MM.1S (cell line): ENCODE data around the gene GRAMD2A.

Experiments
- DNase-seq: peaks from one replicate; pipeline ENCODE4 v3.0.0-alpha.2; 2015
- H2AFZ ChIP-seq: fragments of 300-600 bp; sonication (generic); 2 replicates; pipeline ENCODE4 v1.6.0; 2016; ENCODE audit warnings: antibody characterized with exemption, low read length
- H3F3A ChIP-seq: fragments of 300-600 bp; sonication (generic); 2 replicates; pipeline ENCODE4 v1.6.1; 2016; ENCODE audit warnings: mild to moderate bottlenecking, antibody characterized with exemption, low read length, moderate library complexity, mixed read lengths; ENCODE audit not compliant: insufficient read depth
- H3K27ac ChIP-seq: fragments of 300-600 bp; sonication (generic); 2 replicates; pipeline ENCODE4 v1.5.1; 2016; ENCODE audit warnings: mild to moderate bottlenecking, low read length
- H3K27me3 ChIP-seq: fragments of 300-600 bp; sonication (generic); replicated peaks from 2 replicates; pipeline ENCODE4 v1.6.0; 2016; ENCODE audit warnings: low read length; ENCODE audit not compliant: insufficient read depth
- H3K36me3 ChIP-seq: fragments of 300-600 bp; sonication (generic); replicated peaks from 2 replicates; pipeline ENCODE4 v1.6.1; 2016; ENCODE audit warnings: mild to moderate bottlenecking, low read length, mixed read lengths; ENCODE audit not compliant: insufficient read depth
- H3K4me1 ChIP-seq: fragments of 300-600 bp; sonication (generic); 2 replicates; pipeline ENCODE4 v1.6.1; 2016; ENCODE audit warnings: low read length, mixed read lengths
- H3K4me2 ChIP-seq: fragments of 300-600 bp; sonication (generic); 2 replicates; pipeline ENCODE4 v1.6.0; 2016; ENCODE audit warnings: low read depth, low read length
- H3K4me3 ChIP-seq: fragments of 300-600 bp; sonication (generic); 2 replicates; pipeline ENCODE4 v1.5.1; 2016; ENCODE audit warnings: low read length, mixed read lengths
- H3K79me2 ChIP-seq: fragments of 300-600 bp; sonication (generic); 2 replicates; pipeline ENCODE4 v1.6.1; 2016; ENCODE audit warnings: mixed run types, low read length, mixed read lengths
- H3K9ac ChIP-seq: fragments of 300-600 bp; sonication (generic); 2 replicates; pipeline ENCODE4 v1.6.1; 2016; ENCODE audit warnings: low read length, mixed read lengths
- H3K9me2 ChIP-seq: fragments of 300-600 bp; sonication (generic); replicated peaks from 2 replicates; pipeline ENCODE4 v1.6.1; 2016; ENCODE audit warnings: mild to moderate bottlenecking, low read length, mixed read lengths; ENCODE audit not compliant: insufficient read depth
- H3K9me3 ChIP-seq: fragments of 300-600 bp; sonication (generic); replicated peaks from 2 replicates; pipeline ENCODE4 v1.6.1; 2016; ENCODE audit warnings: mild to moderate bottlenecking, low read length, mixed read lengths; ENCODE audit not compliant: insufficient read depth
- H4K20me1 ChIP-seq: fragments of 300-600 bp; sonication (generic); 2 replicates; pipeline ENCODE4 v1.6.1; 2016; ENCODE audit warnings: mild to moderate bottlenecking, low read length, moderate library complexity, mixed read lengths; ENCODE audit not compliant: insufficient read depth
- CTCF ChIP-seq: fragments of 300-600 bp; sonication (generic); IDR thresholded peaks from 2 replicates; pipeline ENCODE4 v1.5.1; 2016; ENCODE audit warnings: antibody characterized with exemption, low read length, mixed read lengths
- EZH2 ChIP-seq: fragments of 300-600 bp; sonication (generic); optimal IDR thresholded peaks from 2 replicates; pipeline ENCODE3; 2017; ENCODE audit warnings: low read depth, mild to moderate bottlenecking, antibody characterized with exemption, low read length, mixed read lengths
- EZH2phosphoT487 ChIP-seq: fragments of 300-600 bp; sonication (generic); IDR thresholded peaks from 2 replicates; pipeline ENCODE4 v1.6.1; 2018; ENCODE audit warnings: antibody characterized with exemption, low read length

The GRAMD2A gene

GRCh38 chr15:72231833-72232478, 34.4 kb upstream of the GRAMD2A start:
- peaks cover 22% of the 10 kb centered on the region for H3F3A ChIP-seq
- peaks cover 27% of the 10 kb centered on the region for H3K4me1 ChIP-seq
- no peaks in the 10 kb centered on the region for H3K9me2 ChIP-seq
- peak overlapping the region; percentile 74 for H3K4me2 ChIP-seq
- no peaks in the 10 kb centered on the region for H3K9me3 ChIP-seq
- DNase-seq, result peak; percentile 37
- peak overlapping the region; percentile 70; the same call in 1 of the 2 replicates for H3K27ac ChIP-seq
- TF ChIP-seq EZH2phosphoT487 (no peak), CTCF (no peak), EZH2 (no peak)
- peak overlapping the region; percentile 78 for H3K9ac ChIP-seq
- peaks cover 39% of the 10 kb centered on the region for H3K79me2 ChIP-seq
- no peaks in the 10 kb centered on the region for H3K27me3 ChIP-seq
- H4K20me1 ChIP-seq, result peaks cover 11% of the 10 kb centered on the region; the same call in 1 of the 2 replicates
- H3K36me3 ChIP-seq, result no peaks in the 10 kb centered on the region
- H2AFZ ChIP-seq, result peak overlapping the region; percentile 98
- peak overlapping the region; percentile 99 for H3K4me3 ChIP-seq

GRCh38 chr15:72231066-72231832, 33.7 kb upstream of the GRAMD2A start, which contains the start of gene PKM:
PKM (minus strand) TSS chr15:72231190; CDS start chr15:72219097, 12,093 bp downstream.
- Histone ChIP-seq H3K4me3 (peak within 1 kb of the TSS; percentile 99), H3K9ac (peak within 1 kb of the TSS; percentile 78), H3K36me3 (no peaks in the 10 kb centered on the region), H4K20me1 (peaks cover 18% of the 10 kb centered on the region), H3K9me3 (no peaks in the 10 kb centered on the region), H3K27ac (peak within 1 kb of the TSS; percentile 70; the same call in 1 of the 2 replicates), H3K79me2 (peaks cover 46% of the 10 kb centered on the region), H3K27me3 (no peaks in the 10 kb centered on the region), H3K4me2 (peak within 1 kb of the TSS; percentile 98), H3F3A (peaks cover 22% of the 10 kb centered on the region), H2AFZ (peak within 1 kb of the TSS; percentile 98), H3K4me1 (peaks cover 28% of the 10 kb centered on the region), H3K9me2 (no peaks in the 10 kb centered on the region)
- peak; percentile 98 for DNase-seq
- TF ChIP-seq EZH2 (no peak), EZH2phosphoT487 (no peak), CTCF (no peak)

- TF ChIP-seq CTCF (no peak), EZH2 (no peak), EZH2phosphoT487 (no peak)
- Histone ChIP-seq H2AFZ (peak overlapping the region; percentile 60), H3K4me3 (peak overlapping the region; percentile 99), H3K9me3 (no peaks in the 10 kb centered on the region), H3K9ac (peak overlapping the region; percentile 78), H3K27me3 (no peaks in the 10 kb centered on the region), H3K79me2 (peaks cover 54% of the 10 kb centered on the region), H3K36me3 (no peaks in the 10 kb centered on the region), H3K9me2 (no peaks in the 10 kb centered on the region), H4K20me1 (peaks cover 25% of the 10 kb centered on the region), H3K27ac (peak overlapping the region; percentile 70; the same call in 1 of the 2 replicates), H3K4me2 (peak overlapping the region; percentile 98), H3K4me1 (peaks cover 28% of the 10 kb centered on the region), H3F3A (peaks cover 22% of the 10 kb centered on the region)
- DNase-seq, result peak; percentile 56
Measured at GRCh38 chr15:72230197-72231065, 32.8 kb upstream of the GRAMD2A start.
